Neural progenitor cell (in vitro differentiated cells): ENCODE results near the gene GP9.

Experiments
- EZH2 ChIP-seq: fragments of 200-600 bp; sonication (generic); IDR thresholded peaks from 2 replicates; pipeline ENCODE4 v1.6.1; 2017; ENCODE audit warnings: antibody characterized with exemption, mild to moderate bottlenecking, moderate library complexity
- EZH2phosphoT487 ChIP-seq: fragments of 200-600 bp; sonication (generic); IDR thresholded peaks from 2 replicates; pipeline ENCODE4 v1.6.1; 2017; ENCODE audit warnings: antibody characterized with exemption
- TF ChIP-seq, protein P1 (sequence below): fragments of 200-600 bp; sonication (generic); IDR thresholded peaks from 2 replicates; pipeline ENCODE4 v1.5.1; 2017; ENCODE audit warnings: antibody characterized with exemption, mild to moderate bottlenecking

GRCh38 chr3:129081503-129081902 lies 20.9 kb downstream of the GP9 start:
- no peak for TF ChIP-seq EZH2phosphoT487
- TF ChIP-seq, protein P1, sequence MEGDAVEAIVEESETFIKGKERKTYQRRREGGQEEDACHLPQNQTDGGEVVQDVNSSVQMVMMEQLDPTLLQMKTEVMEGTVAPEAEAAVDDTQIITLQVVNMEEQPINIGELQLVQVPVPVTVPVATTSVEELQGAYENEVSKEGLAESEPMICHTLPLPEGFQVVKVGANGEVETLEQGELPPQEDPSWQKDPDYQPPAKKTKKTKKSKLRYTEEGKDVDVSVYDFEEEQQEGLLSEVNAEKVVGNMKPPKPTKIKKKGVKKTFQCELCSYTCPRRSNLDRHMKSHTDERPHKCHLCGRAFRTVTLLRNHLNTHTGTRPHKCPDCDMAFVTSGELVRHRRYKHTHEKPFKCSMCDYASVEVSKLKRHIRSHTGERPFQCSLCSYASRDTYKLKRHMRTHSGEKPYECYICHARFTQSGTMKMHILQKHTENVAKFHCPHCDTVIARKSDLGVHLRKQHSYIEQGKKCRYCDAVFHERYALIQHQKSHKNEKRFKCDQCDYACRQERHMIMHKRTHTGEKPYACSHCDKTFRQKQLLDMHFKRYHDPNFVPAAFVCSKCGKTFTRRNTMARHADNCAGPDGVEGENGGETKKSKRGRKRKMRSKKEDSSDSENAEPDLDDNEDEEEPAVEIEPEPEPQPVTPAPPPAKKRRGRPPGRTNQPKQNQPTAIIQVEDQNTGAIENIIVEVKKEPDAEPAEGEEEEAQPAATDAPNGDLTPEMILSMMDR = no peak
- TF ChIP-seq EZH2 = no peak
